ENCODE data around the gene SARDH.

Gene SARDH

DNA sequence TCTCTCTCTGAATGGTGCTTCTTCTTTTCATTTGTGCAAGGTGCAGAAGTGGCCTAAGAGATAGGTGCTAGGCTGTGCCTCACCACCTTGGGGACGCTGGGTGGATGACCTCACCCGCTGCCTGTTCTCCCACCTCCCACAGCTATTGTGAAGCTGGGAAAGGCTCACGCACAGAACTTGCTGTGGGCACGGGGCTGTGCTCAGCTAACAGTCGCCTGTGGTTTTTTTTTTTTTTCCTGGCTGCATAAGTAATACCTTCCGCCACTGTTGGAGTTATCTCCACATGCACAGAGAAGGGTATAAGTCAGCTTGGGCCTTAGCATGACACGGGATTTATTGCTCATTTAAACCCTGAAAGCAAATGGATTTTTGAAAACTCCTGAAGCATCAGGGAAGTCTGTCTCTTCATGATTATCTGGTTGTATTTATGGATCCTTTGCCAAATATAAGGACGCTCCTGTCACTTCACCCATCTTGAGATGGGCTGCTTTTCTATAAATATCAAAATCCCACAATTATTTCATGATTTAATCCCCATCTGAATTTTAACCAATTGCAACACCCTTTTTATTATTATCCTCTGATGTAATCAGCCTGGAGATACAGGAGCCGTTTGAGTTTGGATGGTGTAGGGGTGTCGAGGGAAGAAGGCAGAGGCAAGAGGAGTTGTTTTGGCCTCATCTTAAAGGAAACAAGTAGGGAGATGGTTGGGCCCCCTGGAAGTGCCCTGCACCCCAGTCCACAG lies 93.0 kb downstream of the SARDH start:
- DNase-seq (ENCODE audit: low read depth in 1 of 2, low spot score in 1 of 2) = no peak
- in situ Hi-C loops (cut with HindIII; ENCODE audit: low pct_unique_long_range_greater_than_20kb, low sequenced_read_pairs) = no loop called here
- TF ChIP-seq JUND (IDR thresholded peaks at IDR 0.05; ENCODE audit: low read depth) = no peak

DNA sequence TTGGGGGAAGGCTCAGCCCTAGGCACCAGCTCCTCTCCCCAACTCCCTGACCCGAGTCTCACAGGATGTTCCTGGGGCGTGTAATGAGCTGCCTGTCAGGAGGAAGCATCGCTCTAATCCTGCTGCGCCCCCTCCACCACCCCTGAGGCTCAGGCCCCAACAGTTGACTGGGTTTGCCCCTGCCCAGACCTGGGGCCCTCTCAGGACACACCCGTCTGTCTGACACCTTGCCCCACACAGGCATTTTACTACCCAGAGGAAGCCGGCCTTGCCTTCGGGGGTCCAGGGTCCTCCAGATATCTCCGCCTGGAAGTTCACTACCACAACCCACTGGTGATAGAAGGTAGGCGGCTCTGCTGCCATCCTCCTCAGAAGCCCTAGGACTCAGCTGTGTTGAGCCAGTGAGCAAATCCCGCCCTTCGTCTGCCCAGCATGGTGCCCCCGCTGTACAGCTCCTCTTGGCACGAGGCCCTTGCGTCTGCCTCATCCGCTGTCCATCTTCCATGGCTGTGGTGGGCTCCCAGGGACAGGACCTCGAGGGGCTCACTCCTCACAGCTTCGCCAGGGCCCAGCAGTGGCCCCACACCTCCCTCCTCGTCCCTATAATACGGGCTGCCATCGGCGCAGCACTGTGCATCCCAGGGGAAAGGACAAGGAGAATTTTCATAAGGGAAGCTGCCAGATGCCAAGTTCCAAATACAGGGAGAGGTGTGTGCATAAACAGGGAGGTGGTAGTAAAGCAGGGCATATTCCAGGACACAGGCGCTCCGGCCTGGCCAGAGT lies 94.0 kb downstream of the SARDH start:
- in situ Hi-C loops (cut with HindIII; ENCODE audit: low pct_unique_long_range_greater_than_20kb, low sequenced_read_pairs) = no loop called here
- TF ChIP-seq JUND (IDR thresholded peaks at IDR 0.05; ENCODE audit: low read depth) = no peak

DNA sequence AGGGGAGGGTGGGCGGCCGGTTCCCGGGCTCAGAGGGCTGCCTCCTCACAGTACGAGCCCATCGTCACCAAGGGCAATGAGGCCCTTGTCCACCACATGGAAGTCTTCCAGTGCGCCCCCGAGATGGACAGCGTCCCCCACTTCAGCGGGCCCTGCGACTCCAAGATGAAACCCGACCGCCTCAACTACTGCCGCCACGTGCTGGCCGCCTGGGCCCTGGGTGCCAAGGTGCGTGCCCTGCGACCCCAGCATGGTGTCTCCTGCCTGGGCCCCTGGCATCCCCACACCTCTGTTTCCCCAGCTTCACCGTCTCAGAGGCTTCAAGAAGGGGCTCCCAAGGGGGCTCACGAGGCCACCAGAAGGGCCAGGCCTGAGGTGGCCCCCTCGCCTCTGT lies 94.8 kb downstream of the SARDH start:
- in situ Hi-C loops (cut with HindIII; ENCODE audit: low pct_unique_long_range_greater_than_20kb, low sequenced_read_pairs) = no loop called here
- TF ChIP-seq JUND (IDR thresholded peaks at IDR 0.05; ENCODE audit: low read depth) = no peak
- no peak for DNase-seq (ENCODE audit: low read depth in 1 of 2, low spot score in 1 of 2)

More for the DNA sequence above, 94.0 kb downstream of the SARDH start:
- no peak for DNase-seq (ENCODE audit: low read depth in 1 of 2, low spot score in 1 of 2)

DNA sequence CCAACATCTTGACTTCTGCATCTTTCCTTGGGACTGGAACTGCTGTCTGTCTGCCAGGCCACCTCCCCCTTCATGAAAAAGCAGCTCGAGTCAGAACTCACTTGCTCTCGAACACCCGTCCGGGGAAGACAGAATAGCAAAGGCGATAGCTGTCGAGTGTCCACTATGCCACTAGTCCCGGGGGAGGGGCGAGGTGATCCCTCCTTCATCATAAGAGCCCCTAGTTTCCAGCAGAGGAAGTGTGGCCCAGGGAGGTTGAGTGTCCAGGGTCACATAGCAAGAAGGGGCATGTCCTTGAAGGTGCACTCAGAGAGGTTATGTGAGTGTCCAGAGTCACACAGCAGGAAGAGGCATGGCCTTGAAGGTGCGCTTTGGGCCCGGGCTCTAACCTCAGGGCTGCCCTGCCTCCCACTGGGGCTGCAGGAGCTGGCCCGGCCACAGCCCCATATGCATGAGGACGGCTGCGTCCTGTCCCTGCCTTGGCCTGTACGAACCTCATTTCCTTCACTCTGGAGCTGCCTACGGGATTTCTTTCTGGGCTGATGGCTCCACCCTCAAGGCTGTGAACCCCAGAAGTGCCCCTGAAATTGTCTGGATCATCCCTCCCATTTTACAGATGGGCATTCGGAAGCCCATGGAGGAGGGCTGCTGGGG lies 95.3 kb downstream of the SARDH start:
- no peak for TF ChIP-seq JUND (IDR thresholded peaks at IDR 0.05; ENCODE audit: low read depth)
- no peak for DNase-seq (ENCODE audit: low read depth in 1 of 2, low spot score in 1 of 2)
- in situ Hi-C loops (cut with HindIII; ENCODE audit: low pct_unique_long_range_greater_than_20kb, low sequenced_read_pairs) = no loop called here

DNA sequence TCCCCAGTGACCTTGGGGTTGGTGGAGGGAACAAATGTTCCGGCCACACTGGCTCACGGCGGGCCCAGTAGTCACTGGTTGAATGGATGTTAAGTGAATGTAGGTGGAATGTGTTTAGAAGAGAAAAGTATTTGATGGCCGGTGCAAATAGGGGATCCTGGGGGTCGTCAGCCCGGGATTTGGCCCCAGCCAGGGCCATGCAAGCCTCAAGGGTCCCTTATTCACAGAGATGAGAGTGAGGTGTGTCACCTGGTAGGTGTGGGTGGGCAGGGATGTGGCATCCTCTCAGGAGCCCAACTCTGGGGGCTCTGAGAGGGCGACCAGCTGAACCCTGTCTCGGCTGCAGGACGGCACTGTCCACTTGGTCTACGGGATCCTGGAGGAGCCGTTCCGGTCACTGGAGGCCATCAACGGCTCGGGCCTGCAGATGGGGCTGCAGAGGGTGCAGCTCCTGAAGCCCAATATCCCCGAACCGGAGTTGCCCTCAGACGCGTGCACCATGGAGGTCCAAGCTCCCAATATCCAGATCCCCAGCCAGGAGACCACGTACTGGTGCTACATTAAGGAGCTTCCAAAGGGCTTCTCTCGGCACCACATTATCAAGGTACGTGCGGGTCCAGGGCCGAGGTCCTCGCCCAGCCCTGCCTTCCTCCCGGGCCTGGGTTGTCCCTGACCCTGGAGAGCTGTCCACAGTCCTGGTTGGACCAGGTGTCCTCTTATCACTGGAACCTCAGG lies 96.1 kb downstream of the SARDH start:
- in situ Hi-C loops (cut with HindIII; ENCODE audit: low pct_unique_long_range_greater_than_20kb, low sequenced_read_pairs) = no loop called here
- no peak for DNase-seq (ENCODE audit: low read depth in 1 of 2, low spot score in 1 of 2)
- TF ChIP-seq JUND (IDR thresholded peaks at IDR 0.05; ENCODE audit: low read depth) = no peak

DNA sequence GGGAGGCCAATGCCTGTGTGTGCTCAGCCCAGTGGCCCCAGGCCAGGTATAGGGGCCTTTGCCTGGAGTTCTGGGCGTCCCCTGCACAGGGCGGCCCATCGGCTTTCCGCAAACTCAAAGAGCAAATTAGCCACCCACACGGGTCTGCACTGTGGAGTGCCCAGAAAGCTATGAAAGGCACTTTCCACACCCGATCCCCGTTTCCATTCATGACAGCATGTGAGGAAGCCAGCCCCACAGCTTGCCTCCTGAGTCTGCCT lies 96.8 kb downstream of the SARDH start:
- in situ Hi-C loops (cut with HindIII; ENCODE audit: low pct_unique_long_range_greater_than_20kb, low sequenced_read_pairs) = no loop called here
- DNase-seq (ENCODE audit: low read depth in 1 of 2, low spot score in 1 of 2) = no peak
- TF ChIP-seq JUND (IDR thresholded peaks at IDR 0.05; ENCODE audit: low read depth) = no peak

DNA sequence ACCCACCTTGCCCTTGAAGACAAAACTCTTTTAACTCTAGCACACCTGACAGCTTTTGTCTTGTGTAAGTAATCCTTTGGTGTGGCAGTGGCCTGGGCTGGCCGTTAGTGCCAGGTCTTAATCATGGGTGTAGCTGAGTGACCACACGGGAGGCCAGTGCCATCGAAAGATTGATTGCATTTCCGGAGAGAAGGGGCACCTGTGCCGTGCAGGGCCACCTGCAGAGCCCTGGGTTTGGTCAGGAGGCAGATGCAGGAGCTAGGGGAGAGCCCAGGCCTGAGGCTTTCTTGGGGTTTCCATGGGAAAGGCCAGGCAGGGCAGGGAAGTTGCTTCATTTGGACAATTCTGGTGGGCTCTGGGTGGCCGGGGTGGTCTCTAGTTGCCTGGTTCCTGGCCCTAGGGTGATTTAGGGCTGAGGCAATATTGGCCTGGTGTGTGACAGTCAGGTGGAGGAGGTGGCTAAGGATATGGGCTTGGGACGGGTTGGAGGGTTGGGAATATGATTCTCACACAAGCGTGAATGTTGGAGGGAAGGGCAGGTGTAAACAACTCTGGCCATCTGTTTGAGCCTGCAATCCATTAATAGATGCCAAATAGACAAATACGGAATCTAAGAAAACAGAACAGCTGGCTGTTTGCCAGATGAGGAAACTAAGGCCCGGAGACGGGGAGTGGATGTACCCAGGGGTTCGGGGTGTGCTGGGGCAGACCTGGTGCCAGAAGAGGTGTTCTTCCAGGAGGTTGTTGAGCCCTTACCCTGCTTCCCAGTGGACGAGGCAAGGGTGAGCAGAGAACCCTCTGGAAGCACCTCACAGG lies 97.4 kb downstream of the SARDH start:
- no peak for DNase-seq (ENCODE audit: low read depth in 1 of 2, low spot score in 1 of 2)

DNA sequence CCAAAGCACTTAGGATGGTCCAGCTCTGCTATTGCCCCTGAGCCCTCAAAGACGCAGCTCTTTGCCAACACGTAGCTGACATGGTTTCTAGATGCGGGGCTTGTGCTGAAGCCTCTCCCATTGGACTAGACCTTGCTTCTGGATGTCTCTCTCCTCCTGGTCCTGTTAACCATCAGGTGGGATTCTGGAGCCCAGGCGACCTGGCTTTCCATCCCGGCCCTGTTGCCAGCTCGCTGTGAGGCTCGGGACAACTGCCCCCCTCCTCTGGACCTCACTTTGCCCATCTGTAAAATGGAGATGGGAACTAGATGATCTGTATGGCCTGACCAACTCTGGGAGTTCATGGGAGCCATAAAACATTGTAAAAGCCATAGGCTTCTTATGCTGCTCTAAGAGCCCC lies 98.0 kb downstream of the SARDH start:
- DNase-seq (ENCODE audit: low read depth in 1 of 2, low spot score in 1 of 2) = no peak
- in situ Hi-C loops (cut with HindIII; ENCODE audit: low pct_unique_long_range_greater_than_20kb, low sequenced_read_pairs) = no loop called here
- no peak for TF ChIP-seq JUND (IDR thresholded peaks at IDR 0.05; ENCODE audit: low read depth)

More for the DNA sequence above, 97.4 kb downstream of the SARDH start:
- in situ Hi-C loops (cut with HindIII; ENCODE audit: low pct_unique_long_range_greater_than_20kb, low sequenced_read_pairs) = no loop called here
- no peak for TF ChIP-seq JUND (IDR thresholded peaks at IDR 0.05; ENCODE audit: low read depth)

DNA sequence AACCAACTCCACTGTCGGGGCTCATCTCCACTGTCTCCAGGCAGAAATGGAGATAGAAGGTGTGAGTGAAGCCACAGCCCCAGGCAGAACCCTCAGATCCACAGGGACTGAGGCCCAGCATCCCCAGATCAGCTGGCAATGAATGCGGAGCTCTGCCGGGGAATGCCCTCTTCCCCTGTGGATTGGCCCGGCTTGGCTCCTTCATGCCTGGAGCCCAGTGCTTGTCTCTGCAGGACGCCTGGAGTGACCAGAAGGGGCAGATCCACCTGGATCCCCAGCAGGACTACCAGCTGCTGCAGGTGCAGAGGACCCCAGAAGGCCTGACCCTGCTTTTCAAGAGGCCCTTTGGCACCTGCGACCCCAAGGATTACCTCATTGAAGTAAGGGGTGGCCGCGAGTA lies 98.5 kb downstream of the SARDH start:
- in situ Hi-C loops (cut with HindIII; ENCODE audit: low pct_unique_long_range_greater_than_20kb, low sequenced_read_pairs) = no loop called here
- TF ChIP-seq JUND (IDR thresholded peaks at IDR 0.05; ENCODE audit: low read depth) = no peak
- DNase-seq (ENCODE audit: low read depth in 1 of 2, low spot score in 1 of 2) = no peak

DNA sequence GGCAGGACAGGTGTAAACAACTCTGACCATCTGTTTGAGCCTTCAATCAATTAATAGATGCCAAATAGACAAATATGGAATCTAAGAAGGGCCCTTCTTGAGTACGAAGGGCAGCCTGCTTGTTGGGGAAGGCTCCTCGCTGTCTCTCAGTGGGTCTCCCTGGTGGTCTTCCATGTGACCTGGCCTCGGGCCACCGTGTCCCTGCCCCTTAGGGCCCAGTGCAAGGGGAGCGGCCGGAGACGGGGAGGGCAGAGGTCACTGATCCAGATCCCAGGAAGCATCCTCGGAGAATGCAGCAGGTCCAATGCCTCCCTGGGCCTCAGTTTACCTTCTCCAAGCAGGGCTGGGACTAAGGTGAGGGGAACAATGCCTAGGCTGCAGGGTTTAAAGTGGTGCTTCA lies 99.4 kb downstream of the SARDH start:
- in situ Hi-C loops (cut with HindIII; ENCODE audit: low pct_unique_long_range_greater_than_20kb, low sequenced_read_pairs) = no loop called here
- DNase-seq (ENCODE audit: low read depth in 1 of 2, low spot score in 1 of 2) = no peak
- TF ChIP-seq JUND (IDR thresholded peaks at IDR 0.05; ENCODE audit: low read depth) = no peak

DNA sequence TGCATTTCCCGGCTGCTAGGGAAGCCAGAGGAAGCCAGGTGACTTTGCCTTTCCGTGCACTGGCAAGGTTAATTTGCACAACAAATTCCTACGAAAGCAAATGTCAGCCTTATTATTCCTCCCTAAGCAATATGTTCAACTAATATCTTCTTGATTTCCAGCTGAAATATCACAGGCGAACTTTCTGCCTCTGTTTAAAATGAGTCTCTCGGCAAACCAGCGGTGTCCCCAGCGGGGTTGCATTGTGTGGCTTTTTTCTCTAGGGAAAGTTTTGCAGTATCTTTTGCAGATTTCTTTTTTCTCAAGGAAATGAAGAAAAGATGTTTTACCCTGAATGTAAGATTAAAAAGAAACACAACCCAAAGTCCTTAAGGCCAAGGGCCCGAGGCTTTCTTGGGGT lies 100.1 kb downstream of the SARDH start:
- in situ Hi-C loops (cut with HindIII; ENCODE audit: low pct_unique_long_range_greater_than_20kb, low sequenced_read_pairs) = no loop called here
- DNase-seq (ENCODE audit: low read depth in 1 of 2, low spot score in 1 of 2) = no peak
- no peak for TF ChIP-seq JUND (IDR thresholded peaks at IDR 0.05; ENCODE audit: low read depth)

DNA sequence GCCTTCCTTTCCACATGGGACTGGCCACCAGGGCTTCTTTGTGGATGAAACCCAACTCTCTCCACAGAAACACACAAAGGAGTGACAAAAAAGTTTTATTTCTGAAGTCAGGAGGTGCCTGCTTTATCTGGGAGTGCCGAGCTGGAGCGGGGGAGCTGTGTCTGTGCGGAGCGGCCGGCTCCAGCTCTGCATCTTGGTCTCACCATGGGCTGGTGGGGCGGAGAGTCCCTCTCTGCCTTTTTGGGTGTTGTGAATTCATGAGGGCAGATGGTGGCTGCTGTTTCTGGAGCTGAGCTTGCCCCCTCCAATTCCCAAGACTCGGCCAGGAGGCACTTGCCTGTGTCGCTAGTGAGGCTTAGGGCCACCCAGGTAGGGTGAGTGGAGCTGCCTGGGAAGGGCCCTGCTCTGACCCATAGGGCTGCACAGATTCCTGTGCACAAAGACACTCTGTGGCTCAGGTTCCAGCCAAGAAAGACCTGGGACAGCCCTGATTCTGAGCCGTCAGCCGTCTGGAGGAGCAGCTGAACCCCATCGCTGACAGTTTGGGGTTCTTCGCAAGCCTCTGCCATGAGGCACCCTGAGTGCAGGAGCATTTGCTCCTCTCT lies 100.6 kb downstream of the SARDH start:
- no peak for TF ChIP-seq JUND (IDR thresholded peaks at IDR 0.05; ENCODE audit: low read depth)
- in situ Hi-C loops (cut with HindIII; ENCODE audit: low pct_unique_long_range_greater_than_20kb, low sequenced_read_pairs) = no loop called here
- no peak for DNase-seq (ENCODE audit: low read depth in 1 of 2, low spot score in 1 of 2)

All from T47D (cell line).